Stimulated activated CD8-positive, alpha-beta memory T cell treated with anti-CD3 and anti-CD28 coated beads, Interleukin-2, amount 100 ng/mL, for 48 hours (primary cell): Measurements from ENCODE around the gene MATK.
A peak's percentile ranks its signal among the peaks of the same experiment; 100 is the strongest.

Source experiments
- DNase-seq, 2 donors: peaks; one replicate each; pipeline ENCODE4 v3.0.0-alpha.2; 2020; ENCODE audit warnings: low read depth in 2 of 2

Gene MATK, protein sequence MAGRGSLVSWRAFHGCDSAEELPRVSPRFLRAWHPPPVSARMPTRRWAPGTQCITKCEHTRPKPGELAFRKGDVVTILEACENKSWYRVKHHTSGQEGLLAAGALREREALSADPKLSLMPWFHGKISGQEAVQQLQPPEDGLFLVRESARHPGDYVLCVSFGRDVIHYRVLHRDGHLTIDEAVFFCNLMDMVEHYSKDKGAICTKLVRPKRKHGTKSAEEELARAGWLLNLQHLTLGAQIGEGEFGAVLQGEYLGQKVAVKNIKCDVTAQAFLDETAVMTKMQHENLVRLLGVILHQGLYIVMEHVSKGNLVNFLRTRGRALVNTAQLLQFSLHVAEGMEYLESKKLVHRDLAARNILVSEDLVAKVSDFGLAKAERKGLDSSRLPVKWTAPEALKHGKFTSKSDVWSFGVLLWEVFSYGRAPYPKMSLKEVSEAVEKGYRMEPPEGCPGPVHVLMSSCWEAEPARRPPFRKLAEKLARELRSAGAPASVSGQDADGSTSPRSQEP

DNA sequence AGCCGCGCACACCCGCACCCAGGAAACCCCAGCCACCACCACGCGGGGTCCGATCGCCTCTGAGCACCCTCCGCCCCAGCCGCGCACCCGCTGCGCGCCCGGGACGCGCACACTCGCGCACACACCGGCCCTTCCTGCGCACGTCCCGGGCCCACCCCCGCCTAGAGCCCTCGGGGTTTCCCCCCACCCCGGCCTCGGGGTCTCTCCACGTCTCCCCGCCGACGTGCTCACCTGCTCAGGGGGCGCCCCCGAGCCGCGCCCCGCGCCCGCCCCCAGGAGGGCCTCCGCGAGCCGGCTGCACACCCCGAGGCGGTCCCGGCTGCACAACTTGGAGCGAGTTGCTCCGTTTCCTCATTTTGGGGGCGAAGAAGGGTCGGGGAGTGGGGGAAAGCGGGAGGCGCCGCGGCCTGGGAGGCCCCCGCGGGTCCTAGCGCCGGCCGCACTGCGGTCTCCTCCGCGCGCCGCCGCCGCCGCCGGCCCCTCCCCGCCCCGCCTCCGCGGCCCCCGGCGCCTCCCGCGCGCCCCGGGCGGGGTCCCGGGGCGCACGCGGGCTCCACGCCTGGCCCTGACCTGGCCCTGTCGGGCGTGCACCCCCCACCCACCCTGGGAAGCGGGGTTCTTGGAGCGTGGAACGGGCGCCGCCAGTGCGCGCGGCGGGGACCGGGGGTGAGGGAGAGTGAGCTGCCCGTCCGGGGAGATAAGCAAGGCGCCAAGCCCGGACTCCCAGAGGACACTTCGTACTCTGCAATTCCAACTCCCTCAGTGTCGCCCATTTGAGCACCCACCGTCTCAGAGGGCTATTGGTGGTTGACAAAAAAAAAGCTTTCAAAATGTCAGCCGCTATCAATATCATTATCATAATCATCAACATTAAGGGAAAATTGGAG is at the start of gene MATK:
Gene MATK, minus strand, starts transcription at position 444 of the 887 bp plus-strand sequence. CDS start 1,246 bp downstream, outside the sequence.
- no peak for DNase-seq

DNA sequence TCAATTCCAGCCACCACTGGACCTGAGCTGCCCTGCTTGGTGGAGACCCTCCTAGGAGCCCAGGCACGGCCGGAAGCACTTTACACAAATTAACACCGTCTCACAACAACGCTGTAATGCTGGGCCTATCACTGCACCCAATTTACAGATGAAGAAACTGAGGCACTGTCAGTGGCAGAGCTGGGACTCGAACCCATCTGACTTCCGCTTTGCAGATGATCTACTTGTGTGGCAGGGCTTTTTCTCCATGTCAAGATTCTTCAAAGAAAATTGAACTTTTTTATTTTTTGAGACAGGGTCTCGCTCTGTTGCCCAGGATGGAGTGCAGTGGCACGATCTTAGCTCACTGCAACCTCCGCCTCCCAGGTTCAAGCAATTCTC is 48.9 kb upstream of the MATK start:
- no peak for DNase-seq

DNA sequence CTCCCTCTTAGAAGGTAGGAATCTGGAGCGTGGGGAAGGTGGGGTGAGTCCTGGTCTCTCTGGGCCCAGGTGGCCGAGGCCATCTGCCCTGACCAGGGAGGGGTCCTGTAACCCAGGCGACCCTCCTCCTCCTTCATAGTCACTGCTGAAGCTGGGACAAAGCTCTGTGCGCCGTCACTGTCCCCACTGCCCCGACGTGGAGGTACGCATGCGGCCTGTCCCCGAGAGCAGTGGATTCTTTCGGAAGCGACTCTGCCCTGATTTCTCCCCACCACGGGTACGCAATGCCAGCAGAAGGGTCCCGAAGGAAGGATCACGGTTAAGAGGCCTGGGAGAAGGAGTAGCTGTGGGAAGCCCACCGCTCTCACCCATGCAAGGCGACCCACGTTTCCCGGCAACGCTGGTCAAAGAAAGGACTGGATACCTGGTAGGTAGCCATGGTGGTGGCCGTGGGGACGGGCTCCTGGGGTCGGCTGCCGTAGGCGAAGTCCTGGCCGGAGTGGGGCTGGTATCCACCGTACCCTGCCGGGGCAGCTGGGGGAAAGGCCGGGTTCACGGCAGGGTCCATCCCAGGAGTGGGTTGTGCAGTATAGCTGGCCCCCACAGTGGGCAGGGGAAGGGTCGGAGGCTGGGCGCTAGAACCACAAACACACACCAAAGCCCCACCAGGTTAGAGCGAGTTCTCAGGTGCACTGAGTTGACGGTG is 48.3 kb upstream of the MATK start:
- no peak for DNase-seq

DNA sequence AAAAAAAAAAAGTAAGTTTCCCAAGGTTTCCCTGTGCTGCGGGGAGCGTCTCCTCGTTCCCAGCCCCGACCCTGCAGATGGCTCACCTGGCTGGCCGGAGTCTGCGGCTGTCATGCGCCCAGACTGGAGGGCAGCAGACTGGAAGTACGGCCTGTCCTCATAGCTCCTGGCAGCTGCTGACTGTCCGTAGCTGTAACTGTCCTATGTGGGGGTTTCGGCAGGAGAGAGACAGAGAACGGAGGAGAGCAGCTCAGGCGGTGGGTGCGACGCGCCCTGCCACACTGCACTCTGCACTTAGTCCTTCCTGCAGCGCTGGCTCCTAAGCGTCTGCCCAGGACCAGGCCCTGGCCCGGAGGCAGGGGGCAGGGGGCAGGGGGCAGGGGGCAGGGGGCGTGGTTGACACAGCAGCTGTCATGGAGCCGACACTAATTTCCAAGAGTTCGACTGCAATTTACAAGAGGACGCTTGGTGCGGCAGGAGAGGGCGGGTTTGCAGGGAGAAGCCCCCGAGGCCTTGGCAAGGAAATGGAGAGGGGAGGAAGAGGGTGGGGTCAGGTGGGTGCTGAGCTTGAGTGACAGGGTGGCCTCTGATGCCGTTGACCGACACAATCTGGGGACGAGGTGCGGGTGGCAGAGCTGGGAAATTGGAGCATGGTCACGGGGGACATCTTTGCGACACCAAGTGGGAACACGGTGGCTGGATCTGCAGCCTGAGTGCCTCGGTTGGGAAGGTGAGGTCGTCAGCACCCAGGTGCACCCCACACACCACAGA is 47.6 kb upstream of the MATK start:
- no peak for DNase-seq

DNA sequence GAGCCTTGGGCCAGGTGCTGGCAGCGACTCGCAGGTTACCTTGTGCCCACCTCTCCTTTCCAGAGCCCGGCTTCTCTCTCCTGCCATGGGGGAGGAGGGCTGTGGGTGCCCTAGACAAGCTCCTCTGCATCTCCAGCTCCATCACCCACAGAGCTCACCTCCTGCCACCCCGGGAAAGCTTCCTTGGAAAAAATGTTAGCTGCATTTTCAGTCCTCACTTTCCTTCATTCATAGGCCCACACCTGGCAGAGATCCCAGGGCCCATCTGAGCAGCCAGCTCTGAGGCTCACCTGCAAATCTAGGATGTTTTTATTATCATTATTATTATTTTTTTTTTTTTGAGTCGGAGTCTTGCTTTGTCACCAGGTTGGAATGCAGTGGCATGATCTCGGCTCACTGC is 45.8 kb upstream of the MATK start:
- DNase-seq: no peak

DNA sequence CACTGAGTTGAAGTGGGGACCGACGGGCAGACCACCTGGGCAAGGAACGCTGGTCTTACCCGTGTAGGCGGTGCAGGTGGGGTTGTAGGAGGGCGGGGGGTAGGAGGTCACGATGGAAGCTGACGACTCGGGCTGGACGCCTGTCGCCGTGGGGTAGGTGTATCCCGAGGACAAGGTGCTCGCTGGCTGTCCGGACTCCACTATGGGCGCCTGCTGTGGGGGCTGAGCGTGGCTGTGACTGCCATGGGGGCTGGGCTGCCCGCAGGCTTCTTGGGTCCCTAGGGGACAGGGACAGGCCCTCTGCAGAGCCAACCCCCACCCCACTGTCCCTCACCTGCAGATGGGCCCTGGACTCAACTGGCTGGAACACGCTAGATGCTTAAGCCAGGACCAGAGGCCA is 45.4 kb upstream of the MATK start:
- no peak for DNase-seq

DNA sequence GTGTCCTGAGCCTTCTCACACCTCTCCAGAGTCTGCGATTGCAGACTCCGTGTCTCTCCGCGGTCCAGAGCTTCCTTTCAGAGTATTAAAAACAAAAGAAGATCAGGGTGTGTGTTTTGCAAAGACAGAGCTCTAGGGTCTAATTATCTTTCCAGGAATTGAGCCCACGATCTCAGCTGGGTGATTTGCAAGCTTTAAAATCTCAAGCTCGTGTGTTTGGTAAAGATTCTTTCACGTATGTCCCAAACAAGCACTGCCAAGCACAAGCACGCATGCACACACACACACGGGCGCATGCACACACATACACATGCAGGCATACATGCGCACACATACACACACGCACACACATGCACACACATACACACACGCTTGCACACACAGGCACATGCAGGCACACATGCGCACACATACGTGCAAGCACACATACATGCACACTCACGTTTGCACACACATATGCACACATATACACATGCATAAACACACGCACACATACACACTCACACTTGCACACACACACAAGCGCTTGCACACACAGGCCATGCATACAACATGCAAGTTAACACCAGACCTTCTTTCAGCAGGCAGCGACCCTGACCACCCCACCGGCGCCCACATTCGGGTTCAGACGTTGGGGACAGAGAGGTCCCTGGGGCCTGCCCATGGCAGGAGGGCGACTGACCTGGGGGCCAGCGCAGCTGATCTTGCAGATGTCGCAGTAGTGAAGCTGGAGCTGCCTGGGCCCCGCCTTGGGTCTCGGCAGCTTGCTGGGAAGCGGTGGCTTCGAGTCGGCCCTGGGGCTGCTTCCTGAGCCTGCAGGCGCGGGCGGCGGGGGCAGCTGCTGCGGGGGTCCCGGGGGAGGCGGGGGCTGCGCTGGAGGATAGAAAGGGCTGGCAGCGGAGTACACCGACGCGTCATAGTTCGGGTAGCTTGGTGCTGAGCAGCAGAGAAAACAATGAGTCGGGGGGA is 44.7 kb upstream of the MATK start:
- DNase-seq: no peak

DNA sequence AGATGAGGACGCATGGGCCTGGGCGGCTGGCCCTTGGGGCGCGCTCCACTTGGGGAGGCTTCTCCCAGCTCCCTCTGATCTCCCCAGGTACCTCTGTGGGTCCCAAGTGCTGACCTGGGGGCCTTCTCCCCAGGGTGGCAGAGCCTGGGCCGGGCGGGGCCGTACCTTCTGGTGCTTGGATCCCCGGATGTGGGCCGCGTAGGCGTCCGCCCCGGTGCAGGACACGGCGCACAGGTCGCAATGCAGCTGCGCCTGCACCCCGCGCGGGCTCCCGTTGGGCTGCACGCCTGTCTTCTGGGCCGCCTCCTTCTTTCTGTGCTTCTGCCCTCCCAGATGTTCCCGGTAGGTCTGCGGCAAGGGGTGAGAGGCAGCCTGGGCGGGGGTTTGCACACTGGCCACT is 41.1 kb upstream of the MATK start:
- DNase-seq: no peak

DNA sequence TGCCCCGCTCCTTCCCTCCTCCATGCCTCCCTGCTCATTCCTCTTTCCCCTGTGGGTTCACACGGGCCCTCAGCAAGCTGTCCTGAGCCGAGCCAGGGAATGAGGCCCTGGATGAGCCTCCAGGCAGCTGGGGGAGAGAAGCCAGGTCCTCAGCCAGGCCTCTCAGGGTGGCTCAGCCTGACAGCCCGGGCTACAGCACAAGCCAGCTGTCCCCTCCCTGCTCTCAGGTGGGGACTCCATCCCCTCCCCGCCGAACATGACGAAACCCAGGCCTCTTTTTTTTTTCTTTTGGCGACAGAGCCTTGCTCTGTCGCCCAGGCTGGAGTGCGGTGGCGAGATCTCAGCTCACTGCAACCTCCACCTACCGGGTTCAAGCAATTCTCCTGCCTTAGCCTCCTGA is 40.0 kb upstream of the MATK start:
- DNase-seq: no peak

DNA sequence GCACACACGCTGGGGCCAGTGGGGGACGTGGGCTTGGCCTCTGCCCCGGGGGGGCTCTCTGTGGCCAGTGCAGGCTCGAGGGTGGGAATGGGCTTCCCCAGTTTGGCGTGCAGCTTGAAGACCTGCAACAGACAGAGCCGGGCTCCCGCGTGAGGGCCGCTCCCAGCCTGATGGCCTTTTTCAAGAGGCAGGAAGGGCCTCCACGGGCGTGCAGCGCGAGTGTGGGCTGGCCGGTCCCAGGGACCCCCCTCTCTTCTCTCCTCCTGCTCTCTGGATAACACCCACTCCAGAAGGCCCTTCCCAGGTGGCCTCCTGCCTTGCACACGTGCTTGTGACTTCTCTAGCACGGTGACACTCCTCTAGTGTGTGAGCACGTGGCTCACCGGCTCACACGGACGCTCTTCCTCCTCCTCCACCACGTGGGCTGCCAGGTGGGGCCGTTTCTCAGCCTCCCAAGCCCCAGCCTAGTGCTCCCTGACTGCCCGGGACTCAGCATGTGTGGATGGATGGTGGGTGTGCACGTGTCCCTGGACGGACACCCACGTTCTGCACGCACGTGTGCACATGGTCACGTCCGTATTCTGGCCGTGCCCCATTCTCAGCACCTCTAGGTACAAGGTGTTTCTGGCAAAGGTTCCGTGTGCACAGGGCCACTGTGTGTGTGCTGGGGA is 39.2 kb upstream of the MATK start:
- no peak for DNase-seq

DNA sequence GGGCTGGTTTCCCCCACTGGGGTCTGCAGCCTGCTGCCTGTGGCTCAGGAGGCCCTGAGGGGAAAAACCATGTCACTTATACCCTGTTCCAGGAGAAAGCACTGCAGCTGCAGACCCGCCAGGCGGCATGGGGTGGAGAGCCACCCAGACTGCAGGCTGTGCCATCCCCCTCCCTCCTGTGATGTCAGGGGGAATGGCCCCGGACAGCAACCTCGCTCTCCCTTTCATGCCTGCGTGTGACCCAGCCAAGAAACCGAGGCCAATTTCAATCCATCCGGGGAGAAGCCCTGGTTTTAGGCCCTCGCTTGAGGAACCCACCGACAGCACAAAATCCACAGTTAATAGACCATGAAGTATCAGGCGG is 37.2 kb upstream of the MATK start:
- no peak for DNase-seq

DNA sequence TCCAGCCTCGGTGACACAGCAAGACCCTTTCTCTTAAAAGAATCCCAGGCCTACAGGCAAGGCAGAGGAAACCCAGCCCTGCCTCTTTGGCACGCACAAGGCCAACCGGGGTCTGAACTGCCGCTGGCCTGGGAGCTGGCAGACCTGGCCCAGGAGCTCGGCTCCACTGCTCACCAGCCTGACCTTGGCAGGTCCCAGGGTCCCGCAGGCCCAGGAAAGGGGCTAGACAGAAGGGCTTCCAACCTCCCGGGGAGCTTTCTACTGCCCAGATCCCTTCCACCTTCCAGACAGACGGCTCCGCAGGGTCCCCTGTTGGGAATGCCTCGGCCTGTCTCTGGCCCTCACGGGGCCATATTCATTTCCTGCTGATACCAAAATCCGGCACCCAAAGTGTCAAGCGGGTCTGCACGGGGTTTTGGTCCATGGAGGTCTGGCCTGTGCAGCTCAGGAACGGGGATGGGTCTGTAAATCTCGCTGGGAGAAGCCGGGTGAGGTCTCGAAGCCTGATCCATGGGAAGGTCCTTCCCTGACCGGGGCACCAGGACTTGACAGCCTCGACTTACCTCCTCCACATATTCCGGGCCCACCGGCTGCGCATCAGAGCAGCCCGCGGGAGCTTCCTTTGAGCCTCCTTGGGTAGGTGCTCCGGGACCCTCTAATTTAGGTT is 36.6 kb upstream of the MATK start:
- no peak for DNase-seq

DNA sequence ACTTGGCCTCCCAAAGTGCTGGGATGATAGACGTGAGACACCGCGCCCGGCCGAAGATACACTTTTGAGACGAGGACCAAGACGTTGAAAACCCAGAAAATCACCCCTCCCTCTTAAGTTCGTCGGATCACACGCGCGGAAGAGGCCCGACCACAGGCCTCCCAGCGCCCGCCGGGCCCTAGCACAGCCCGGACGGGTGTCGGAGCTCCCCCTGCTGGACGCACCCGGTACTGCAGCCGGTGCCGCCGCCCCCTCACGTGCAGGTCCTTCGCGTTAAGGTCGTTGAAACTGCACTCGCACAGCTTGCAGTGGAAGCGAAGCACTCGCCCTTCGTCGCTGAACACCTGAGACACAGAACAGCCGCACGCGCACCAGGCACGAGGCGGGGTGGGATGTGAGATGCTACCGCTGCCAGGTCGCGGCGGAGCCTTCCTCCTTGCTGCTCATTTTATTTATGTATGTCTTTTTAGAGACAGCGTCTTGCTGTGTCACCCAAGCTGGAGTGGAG is 35.7 kb upstream of the MATK start:
- peak; percentile 74 to 87 for DNase-seq

DNA sequence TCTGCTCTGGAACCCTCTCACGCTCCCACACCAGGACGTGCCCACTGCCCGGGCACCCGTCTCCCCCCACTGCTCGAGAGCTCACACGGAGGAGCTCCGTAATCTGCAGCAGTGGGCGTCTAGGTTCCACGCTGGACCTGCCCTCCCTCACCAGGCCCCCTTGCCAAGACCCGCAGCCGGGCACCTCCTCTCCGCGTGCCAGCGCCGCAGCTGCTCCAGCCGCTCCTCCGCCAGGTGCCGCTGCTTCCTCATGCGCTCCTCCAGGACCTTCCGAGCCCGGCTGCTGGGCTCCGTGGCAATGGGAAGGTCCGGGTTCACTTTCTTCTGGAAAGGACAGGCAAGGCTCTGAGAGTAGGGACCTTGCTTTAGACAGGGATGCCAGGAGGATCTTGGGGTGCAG is 35.0 kb upstream of the MATK start:
- no peak for DNase-seq

DNA sequence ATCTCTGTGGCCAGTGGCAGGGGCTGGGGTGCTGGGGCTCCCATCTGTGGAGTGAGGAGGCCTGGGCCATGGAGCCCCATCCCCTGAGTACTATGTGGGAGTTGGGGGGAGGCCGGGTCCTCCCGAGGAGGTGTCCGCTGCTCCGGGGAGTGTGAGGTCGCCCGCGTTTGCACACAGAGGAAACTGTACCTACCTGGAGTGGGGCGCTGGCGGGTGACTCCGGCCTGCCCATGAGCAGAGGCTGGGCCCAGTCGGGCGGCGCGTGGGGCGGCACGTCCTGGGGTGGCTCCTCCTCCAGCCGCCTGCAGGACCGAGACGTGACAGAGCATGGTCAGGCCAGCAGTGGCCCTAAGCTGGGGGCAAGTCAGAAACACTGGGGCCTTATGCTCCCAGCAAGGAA is 33.8 kb upstream of the MATK start:
- DNase-seq: no peak

DNA sequence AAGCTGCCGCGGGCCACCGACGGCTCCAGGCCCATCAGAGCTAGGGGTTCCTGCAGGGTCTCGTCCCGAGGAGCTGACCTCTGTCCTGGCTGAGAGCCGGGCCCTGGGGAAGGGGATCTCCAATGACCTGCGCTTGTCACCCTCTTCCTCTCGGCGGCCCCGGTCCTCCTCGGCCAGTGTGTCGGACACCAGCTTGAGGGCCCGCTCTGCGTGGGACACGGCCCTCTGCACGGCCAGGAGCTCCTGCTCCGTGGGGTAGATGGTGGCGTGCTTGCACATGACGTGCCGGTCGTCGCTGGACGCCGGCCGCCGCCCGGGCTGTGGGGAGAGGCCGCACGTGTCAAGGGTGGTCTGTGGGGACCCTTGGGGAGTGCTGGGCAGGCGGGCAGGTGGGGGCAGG is 32.7 kb upstream of the MATK start:
- no peak for DNase-seq

DNA sequence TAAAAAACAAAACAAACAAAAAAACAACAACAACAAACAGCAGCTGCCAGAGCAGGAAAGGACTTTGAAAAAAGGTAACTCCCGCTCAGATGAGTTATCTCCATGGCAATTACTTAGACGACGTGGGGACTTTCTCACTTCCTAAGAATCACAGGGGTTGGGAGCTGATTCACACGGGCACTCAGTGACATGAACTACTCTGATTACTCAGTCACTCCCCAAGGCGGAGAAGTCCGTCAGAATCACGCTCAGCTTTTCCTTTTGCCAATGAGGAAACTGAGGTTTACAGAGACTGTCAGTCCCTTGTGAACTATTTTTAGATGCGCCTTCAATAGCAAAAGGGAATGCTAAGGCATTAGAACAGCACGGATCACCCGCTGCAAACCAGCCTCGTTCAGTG is 32.3 kb upstream of the MATK start:
- peak in 1 of 2 donors; percentile 23 for DNase-seq

DNA sequence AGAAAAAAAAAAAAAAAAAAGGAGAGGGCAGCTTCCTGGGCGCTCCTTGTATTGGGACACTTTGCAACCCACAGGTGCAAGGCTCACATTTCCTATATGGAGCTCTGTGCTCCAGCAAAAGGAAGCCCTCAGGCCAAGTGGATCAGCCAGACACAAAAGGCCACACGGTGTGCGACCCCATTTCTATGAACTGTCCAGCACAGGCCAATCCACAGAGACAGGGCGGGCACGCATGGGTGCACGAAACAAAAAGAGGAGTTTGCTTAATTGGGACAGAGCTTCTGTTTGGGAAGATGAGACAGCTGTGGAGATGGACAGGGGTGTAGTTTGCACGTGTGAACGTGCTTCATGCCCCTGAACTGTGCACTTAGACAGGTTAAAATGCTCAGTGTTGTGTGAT is 31.6 kb upstream of the MATK start:
- DNase-seq: no peak
